ENCODE measurements around the gene ZMAT1. TPM values are rescaled to one million over a fixed set of nuclear protein-coding genes. Genes with fewer than 3 reads are reported as not detected.

The ZMAT1 gene
- total RNA-seq, 4 donors from 2014 or later, result 3.5 to 11.1 (median 5.9) TPM

- Histone ChIP-seq H3K4me1 (no peaks in the 10 kb centered on the region), H3K4me3 (no peak overlapping the region), H3K36me3 (no peaks in the 10 kb centered on the region), H3K9me3 (no peaks in the 10 kb centered on the region), H3K27me3 (no peaks in the 10 kb centered on the region), H3K27ac (no peak overlapping the region)
- 63% methylated on average over 2 of the region's 2 CpGs; no CpG with 5 or more reads in 1 of the 2 donors for WGBS, 2 donors (ENCODE audit: low coverage in 1 of 2)
- no peak for ATAC-seq
- TF ChIP-seq CTCF (IDR thresholded peaks at IDR 0.05), result no peak
- no peak for TF ChIP-seq EP300 (IDR thresholded peaks at IDR 0.05)
- no peak for TF ChIP-seq POLR2AphosphoS5 (IDR thresholded peaks at IDR 0.05)
- TF ChIP-seq POLR2A (IDR thresholded peaks at IDR 0.05), result no peak
Observed at GRCh38 chrX:101956556-101956955, 24.7 kb upstream of the ZMAT1 start.

GRCh38 chrX:101950581-101950980 is 18.8 kb upstream of the ZMAT1 start:
- H3K4me1 ChIP-seq, result no peaks in the 10 kb centered on the region
- H3K36me3 ChIP-seq, result no peaks in the 10 kb centered on the region
- no peaks in the 10 kb centered on the region for H3K9me3 ChIP-seq
- H3K27me3 ChIP-seq, result no peaks in the 10 kb centered on the region
- TF ChIP-seq POLR2AphosphoS5 (IDR thresholded peaks at IDR 0.05), result no peak
- no peak for TF ChIP-seq POLR2A (IDR thresholded peaks at IDR 0.05)
- TF ChIP-seq EP300 (IDR thresholded peaks at IDR 0.05), result no peak
- no peak for TF ChIP-seq CTCF (IDR thresholded peaks at IDR 0.05)
- H3K27ac ChIP-seq, result no peak overlapping the region
- H3K4me3 ChIP-seq, result no peak overlapping the region
- 75% methylated on average over 2 of the region's 6 CpGs; no CpG with 5 or more reads in 1 of the 2 donors for WGBS, 2 donors (ENCODE audit: low coverage in 1 of 2)
- no peak for ATAC-seq

- Histone ChIP-seq H3K4me3 (peak overlapping the region in 1 of 2 donors; percentile 81), H3K36me3 (no peaks in the 10 kb centered on the region), H3K4me1 (no peaks in the 10 kb centered on the region), H3K27ac (peak overlapping the region in 3 of 4 donors; percentile 87 to 97 (median 96)), H3K9me3 (no peaks in the 10 kb centered on the region), H3K27me3 (no peaks in the 10 kb centered on the region)
- 0 to 20% methylated on average over 2 of the region's 8 CpGs for WGBS, 2 donors (ENCODE audit: low coverage in 1 of 2)
- no peak for TF ChIP-seq CTCF (IDR thresholded peaks at IDR 0.05)
- no peak for ATAC-seq
Observed at GRCh38 chrX:101932249-101932570, 383 bp upstream of the ZMAT1 start.

GRCh38 chrX:101931136-101931487 is 715 bp downstream of the ZMAT1 start:
- Histone ChIP-seq H3K36me3 (no peaks in the 10 kb centered on the region), H3K4me3 (peak overlapping the region; percentile 81 to 91), H3K27ac (peak overlapping the region; percentile 87 to 99 (median 96)), H3K9me3 (no peaks in the 10 kb centered on the region), H3K27me3 (no peaks in the 10 kb centered on the region), H3K4me1 (no peaks in the 10 kb centered on the region)
- TF ChIP-seq EP300 (IDR thresholded peaks at IDR 0.05), result no peak
- no peak for TF ChIP-seq POLR2AphosphoS5 (IDR thresholded peaks at IDR 0.05)
- no peak for TF ChIP-seq POLR2A (IDR thresholded peaks at IDR 0.05)
- no peak for TF ChIP-seq CTCF (IDR thresholded peaks at IDR 0.05)
- WGBS, 2 donors (ENCODE audit: low coverage in 1 of 2), result 1 to 14% methylated on average over 1 to 6 of the region's 6 CpGs
- no peak for ATAC-seq

- H3K4me3 ChIP-seq, result no peak overlapping the region
- WGBS, 2 donors (ENCODE audit: low coverage in 1 of 2), result 68 to 71% methylated on average over 5 of the region's 5 CpGs
- H3K27me3 ChIP-seq, result no peaks in the 10 kb centered on the region
- H3K27ac ChIP-seq, result no peak overlapping the region
- no peaks in the 10 kb centered on the region for H3K9me3 ChIP-seq
- TF ChIP-seq POLR2A (IDR thresholded peaks at IDR 0.05), result no peak
- no peak for TF ChIP-seq POLR2AphosphoS5 (IDR thresholded peaks at IDR 0.05)
- TF ChIP-seq CTCF (IDR thresholded peaks at IDR 0.05), result no peak
- no peak for TF ChIP-seq EP300 (IDR thresholded peaks at IDR 0.05)
- H3K4me1 ChIP-seq, result no peaks in the 10 kb centered on the region
- no peaks in the 10 kb centered on the region for H3K36me3 ChIP-seq
- no peak for ATAC-seq
Observed at GRCh38 chrX:101925733-101926132, 6.1 kb downstream of the ZMAT1 start.
